OCI-LY3 (cell line): ENCODE data around the gene TMEM129.

ENCODE experiments used
- H2AFZ ChIP-seq: fragments of 200-600, 300-600 bp; shearing (Covaris generic); 2 replicates; pipeline ENCODE4 v1.6.0; 2014; ENCODE audit warnings: antibody characterized with exemption, low read depth, low read length
- H3K27ac ChIP-seq: fragments of 200-600, 300-600 bp; sonication (generic); 2 replicates; pipeline ENCODE4 v1.5.1; 2014; ENCODE audit warnings: mild to moderate bottlenecking, low read length, moderate library complexity, mixed read lengths
- H3K27me3 ChIP-seq: fragments of 200-600, 300-600 bp; sonication (generic); 2 replicates; pipeline ENCODE4 v1.6.1; 2014; ENCODE audit warnings: low read depth, low read length, mixed read lengths
- H3K36me3 ChIP-seq: fragments of 200-600, 300-600 bp; sonication (generic); replicated peaks from 2 replicates; pipeline ENCODE3; 2014; ENCODE audit warnings: low read depth, low read length, mixed read lengths
- H3K4me1 ChIP-seq: fragments of 300-600, 200-600 bp; sonication (generic); 2 replicates; pipeline ENCODE4 v1.6.1; 2014; ENCODE audit warnings: low read length, mixed read lengths
- H3K4me2 ChIP-seq: fragments of 200-600, 300-600 bp; sonication (generic); 2 replicates; pipeline ENCODE4 v1.6.1; 2014; ENCODE audit warnings: low read length, mixed read lengths
- H3K4me3 ChIP-seq: fragments of 300-600, 200-600 bp; sonication (generic); 2 replicates; pipeline ENCODE4 v1.5.1; 2014; ENCODE audit warnings: antibody characterized with exemption, mild to moderate bottlenecking, low read length, moderate library complexity
- H3K79me2 ChIP-seq: fragments of 300-600, 200-600 bp; shearing (Covaris generic); 2 replicates; pipeline ENCODE4 v1.6.1; 2014; ENCODE audit warnings: mild to moderate bottlenecking, low read length, mixed read lengths
- H3K9ac ChIP-seq: fragments of 300-600, 200-600 bp; shearing (Covaris generic); 2 replicates; pipeline ENCODE4 v1.6.0; 2014; ENCODE audit warnings: mild to moderate bottlenecking, low read length, moderate library complexity
- H3K9me3 ChIP-seq: fragments of 200-600, 300-600 bp; shearing (Covaris generic); 2 replicates; pipeline ENCODE4 v1.6.1; 2014; ENCODE audit warnings: low read length, mixed read lengths; ENCODE audit not compliant: insufficient read depth
- H4K20me1 ChIP-seq: fragments of 200-600, 300-600 bp; sonication (generic); 2 replicates; pipeline ENCODE4 v1.6.1; 2016; ENCODE audit warnings: low read length, mixed read lengths; ENCODE audit not compliant: insufficient read depth
- CTCF ChIP-seq: fragments of 200-600, 300-600 bp; sonication (generic); IDR thresholded peaks from 2 replicates; pipeline ENCODE4 v1.5.1; 2014; ENCODE audit warnings: antibody characterized with exemption, low read length, low read depth
- EZH2phosphoT487 ChIP-seq: fragments of 200-600 bp; shearing (Covaris generic); IDR thresholded peaks from 2 replicates; pipeline ENCODE4 v1.6.1; 2018; ENCODE audit warnings: antibody characterized with exemption, mixed run types, low read depth

The TMEM129 gene

DNA sequence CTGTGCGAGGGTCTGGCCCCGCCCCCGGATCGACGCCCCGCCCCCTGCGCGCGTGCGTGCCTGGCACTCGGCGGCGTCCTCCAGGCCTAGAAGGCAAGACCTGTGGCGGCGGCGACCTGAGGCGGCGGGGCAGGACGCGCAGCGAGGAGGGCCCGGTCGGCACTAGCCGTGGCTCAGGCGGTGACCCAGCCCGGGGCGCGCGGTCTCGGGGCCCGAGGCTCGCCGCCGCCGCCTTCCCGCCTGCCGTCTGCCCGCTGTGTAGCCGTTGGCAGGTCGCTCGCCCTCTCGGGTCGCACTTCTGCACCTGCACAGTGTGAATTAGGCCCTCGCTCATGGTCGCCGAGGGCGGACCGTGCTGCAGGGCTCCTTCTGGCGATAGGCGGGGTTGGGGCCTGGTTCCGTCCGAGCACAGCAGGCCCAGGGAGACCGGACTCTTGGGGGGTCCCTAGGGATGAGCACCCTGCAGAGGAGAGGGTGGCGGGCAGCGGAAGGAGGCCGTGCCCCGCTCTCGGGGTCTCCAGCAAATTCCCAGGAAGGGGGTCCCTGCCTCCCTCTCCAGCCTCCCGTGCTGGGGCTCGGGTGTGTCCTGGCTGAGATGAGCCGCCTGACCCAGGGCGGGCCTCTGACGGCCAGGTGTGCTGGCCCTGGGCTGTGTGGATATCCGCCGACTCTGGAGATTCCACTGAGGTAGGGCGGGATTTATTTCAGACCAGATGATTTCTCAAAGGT lies 36.5 kb downstream of the TMEM129 start:
- no peak overlapping the region for H3K27ac ChIP-seq
- H3K27me3 ChIP-seq: no peaks in the 10 kb centered on the region
- H4K20me1 ChIP-seq: no peaks in the 10 kb centered on the region
- no peak for TF ChIP-seq EZH2phosphoT487
- no peak for TF ChIP-seq CTCF
- H3K4me1 ChIP-seq: peaks cover 7% of the 10 kb centered on the region
- peak overlapping the region; percentile 61 for H3K9ac ChIP-seq
- peaks cover 2% of the 10 kb centered on the region for H3K36me3 ChIP-seq
- peak overlapping the region; percentile 56 for H2AFZ ChIP-seq
- no peaks in the 10 kb centered on the region for H3K9me3 ChIP-seq
- H3K79me2 ChIP-seq: no peaks in the 10 kb centered on the region
- peak overlapping the region; percentile 90 for H3K4me2 ChIP-seq
- H3K4me3 ChIP-seq: peak overlapping the region; percentile 87

GRCh38 chr4:1683736-1684505 lies 37.2 kb downstream of the TMEM129 start, which contains the start of gene FAM53A:
TSS of gene FAM53A (minus strand) at chr4:1684313. CDS start at chr4:1668741, 15,572 bp downstream.
- no peaks in the 10 kb centered on the region for H3K9me3 ChIP-seq
- peak within 1 kb of the TSS; percentile 61 for H3K9ac ChIP-seq
- peak within 1 kb of the TSS; percentile 90 for H3K4me2 ChIP-seq
- no peak for TF ChIP-seq EZH2phosphoT487
- TF ChIP-seq CTCF: no peak
- peak within 1 kb of the TSS; percentile 56 for H2AFZ ChIP-seq
- H3K4me1 ChIP-seq: peaks cover 7% of the 10 kb centered on the region
- no peaks in the 10 kb centered on the region for H4K20me1 ChIP-seq
- H3K36me3 ChIP-seq: no peaks in the 10 kb centered on the region
- no peaks in the 10 kb centered on the region for H3K79me2 ChIP-seq
- no peaks in the 10 kb centered on the region for H3K27me3 ChIP-seq
- peak within 1 kb of the TSS; percentile 87 for H3K4me3 ChIP-seq
- no peak within 1 kb of the TSS for H3K27ac ChIP-seq

- Histone ChIP-seq H3K36me3 (no peaks in the 10 kb centered on the region), H3K4me2 (no peak overlapping the region), H2AFZ (no peak overlapping the region), H3K9me3 (no peaks in the 10 kb centered on the region), H3K4me3 (no peak overlapping the region), H3K4me1 (peaks cover 7% of the 10 kb centered on the region), H4K20me1 (no peaks in the 10 kb centered on the region), H3K9ac (no peak overlapping the region), H3K79me2 (no peaks in the 10 kb centered on the region), H3K27me3 (no peaks in the 10 kb centered on the region), H3K27ac (no peak overlapping the region)
- TF ChIP-seq CTCF (no peak), EZH2phosphoT487 (no peak)
Measured at GRCh38 chr4:1683261-1683735, 37.8 kb downstream of the TMEM129 start.

- Histone ChIP-seq H3K9ac (no peak overlapping the region), H3K36me3 (no peaks in the 10 kb centered on the region), H3K27ac (no peak overlapping the region), H4K20me1 (no peaks in the 10 kb centered on the region), H3K4me2 (no peak overlapping the region), H3K27me3 (no peaks in the 10 kb centered on the region), H3K9me3 (no peaks in the 10 kb centered on the region), H3K4me3 (no peak overlapping the region), H3K79me2 (no peaks in the 10 kb centered on the region), H2AFZ (no peak overlapping the region), H3K4me1 (peaks cover 7% of the 10 kb centered on the region)
- TF ChIP-seq CTCF (no peak), EZH2phosphoT487 (no peak)
Measured at GRCh38 chr4:1682860-1683259, 38.3 kb downstream of the TMEM129 start.
